ENCODE data around the gene FAM174C. TPM values are rescaled to one million over a fixed set of nuclear protein-coding genes. Genes with fewer than 3 reads are reported as not detected.

FAM174C gene
- total and polyA plus RNA-seq, 10 donors = 35.8 to 134 (median 46.6) TPM

GRCh38 chr19:1272423-1273262 lies 2.7 kb upstream of the FAM174C start:
- TF ChIP-seq POLR2AphosphoS5 (IDR thresholded peaks at IDR 0.05) = no peak
- no peak for TF ChIP-seq POLR2A (IDR thresholded peaks at IDR 0.05)
- TF ChIP-seq, protein P1, sequence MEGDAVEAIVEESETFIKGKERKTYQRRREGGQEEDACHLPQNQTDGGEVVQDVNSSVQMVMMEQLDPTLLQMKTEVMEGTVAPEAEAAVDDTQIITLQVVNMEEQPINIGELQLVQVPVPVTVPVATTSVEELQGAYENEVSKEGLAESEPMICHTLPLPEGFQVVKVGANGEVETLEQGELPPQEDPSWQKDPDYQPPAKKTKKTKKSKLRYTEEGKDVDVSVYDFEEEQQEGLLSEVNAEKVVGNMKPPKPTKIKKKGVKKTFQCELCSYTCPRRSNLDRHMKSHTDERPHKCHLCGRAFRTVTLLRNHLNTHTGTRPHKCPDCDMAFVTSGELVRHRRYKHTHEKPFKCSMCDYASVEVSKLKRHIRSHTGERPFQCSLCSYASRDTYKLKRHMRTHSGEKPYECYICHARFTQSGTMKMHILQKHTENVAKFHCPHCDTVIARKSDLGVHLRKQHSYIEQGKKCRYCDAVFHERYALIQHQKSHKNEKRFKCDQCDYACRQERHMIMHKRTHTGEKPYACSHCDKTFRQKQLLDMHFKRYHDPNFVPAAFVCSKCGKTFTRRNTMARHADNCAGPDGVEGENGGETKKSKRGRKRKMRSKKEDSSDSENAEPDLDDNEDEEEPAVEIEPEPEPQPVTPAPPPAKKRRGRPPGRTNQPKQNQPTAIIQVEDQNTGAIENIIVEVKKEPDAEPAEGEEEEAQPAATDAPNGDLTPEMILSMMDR (IDR thresholded peaks at IDR 0.05 in 8 of 11, conservative IDR thresholded peaks at IDR 0.05 in 3 of 11) = no peak
- H3K27me3 ChIP-seq (replicated peaks in 1 of 7) = no peaks in the 10 kb centered on the region
- H3K9me3 ChIP-seq = no peaks in the 10 kb centered on the region
- no peak for DNase-seq
- intact Hi-C loops (cut with DNase I; ENCODE audit: low total_unique reads) = loop anchor here (10.0 kb wide), 1 partner anchor 132 kb away; the partner anchor contains the start of genes DAZAP1 and GAMT
- 64 to 77% (median 71%) methylated on average over 33 of the region's 33 CpGs for WGBS, 5 donors
- H3K27ac ChIP-seq = peak overlapping the region; percentile 8 to 100 (median 100)
- H3K4me3 ChIP-seq = peak overlapping the region in 3 of 8 donors; percentile 64 to 91 (median 83)
- peaks cover 10 to 60% (median 49%) of the 10 kb centered on the region in 6 donors for H3K36me3 ChIP-seq
- peaks cover 73 to 91% (median 86%) of the 10 kb centered on the region in 6 donors for H3K4me1 ChIP-seq

DNA sequence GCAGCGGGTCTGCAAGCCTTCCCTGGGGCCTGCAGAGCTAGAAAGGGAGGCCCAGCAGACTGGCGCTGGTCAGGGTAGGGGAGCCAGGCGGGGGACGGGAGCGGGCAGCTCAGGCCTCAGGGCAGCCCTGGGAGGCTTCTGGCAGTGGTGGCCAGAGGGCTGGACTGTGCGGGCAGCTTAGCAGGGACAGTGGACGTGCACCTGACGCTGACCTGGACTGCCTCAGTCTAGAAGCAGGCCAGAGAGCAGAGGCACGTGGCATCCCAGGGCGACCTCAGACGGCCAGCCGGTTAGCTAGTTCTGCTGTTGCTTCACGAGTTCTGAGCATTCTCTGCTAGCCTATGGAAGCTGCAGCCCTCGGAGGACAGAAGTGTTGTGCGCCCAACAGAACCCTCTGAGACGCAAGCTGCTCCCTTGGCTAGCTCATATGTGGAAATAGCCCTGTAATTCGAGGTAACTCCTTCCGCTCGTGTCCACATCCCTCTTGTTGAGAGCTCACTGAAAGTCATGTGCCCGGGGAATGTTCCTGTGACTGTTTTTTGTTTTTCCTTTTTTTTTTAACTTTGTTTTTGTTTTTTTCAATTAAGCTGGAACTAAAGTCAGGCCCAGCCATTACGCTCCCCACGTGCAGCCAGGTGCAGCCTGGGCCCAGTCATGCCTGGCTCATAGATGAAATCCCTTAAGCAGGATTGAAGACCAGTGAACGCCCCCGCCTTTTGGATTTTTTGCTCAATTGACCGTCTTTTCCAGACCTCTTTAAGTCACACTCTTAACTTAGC lies 1.9 kb upstream of the FAM174C start:
- no peaks in the 10 kb centered on the region for H3K9me3 ChIP-seq
- TF ChIP-seq POLR2A (IDR thresholded peaks at IDR 0.05) (no peak), POLR2AphosphoS5 (IDR thresholded peaks at IDR 0.05) (peak; percentile 27 to 75 (median 60))
- TF ChIP-seq, protein P1 (IDR thresholded peaks at IDR 0.05 in 8 of 11, conservative IDR thresholded peaks at IDR 0.05 in 3 of 11) = no peak
- H3K36me3 ChIP-seq = peaks cover 10 to 68% (median 54%) of the 10 kb centered on the region in 6 donors
- H3K4me3 ChIP-seq = peak overlapping the region in 1 of 8 donors; percentile 83
- DNase-seq = peak; percentile 79
- peak overlapping the region; percentile 8 to 100 (median 100) for H3K27ac ChIP-seq
- intact Hi-C loops (cut with DNase I; ENCODE audit: low total_unique reads) = loop anchor here (10.0 kb wide), 1 partner anchor 131 kb away; the partner anchor contains the start of genes DAZAP1 and GAMT
- no peaks in the 10 kb centered on the region for H3K27me3 ChIP-seq (replicated peaks in 1 of 7)
- WGBS, 5 donors = 65 to 86% (median 75%) methylated on average over 15 to 25 of the region's 25 CpGs
- H3K4me1 ChIP-seq = peaks cover 65 to 91% (median 78%) of the 10 kb centered on the region in 6 donors

DNA sequence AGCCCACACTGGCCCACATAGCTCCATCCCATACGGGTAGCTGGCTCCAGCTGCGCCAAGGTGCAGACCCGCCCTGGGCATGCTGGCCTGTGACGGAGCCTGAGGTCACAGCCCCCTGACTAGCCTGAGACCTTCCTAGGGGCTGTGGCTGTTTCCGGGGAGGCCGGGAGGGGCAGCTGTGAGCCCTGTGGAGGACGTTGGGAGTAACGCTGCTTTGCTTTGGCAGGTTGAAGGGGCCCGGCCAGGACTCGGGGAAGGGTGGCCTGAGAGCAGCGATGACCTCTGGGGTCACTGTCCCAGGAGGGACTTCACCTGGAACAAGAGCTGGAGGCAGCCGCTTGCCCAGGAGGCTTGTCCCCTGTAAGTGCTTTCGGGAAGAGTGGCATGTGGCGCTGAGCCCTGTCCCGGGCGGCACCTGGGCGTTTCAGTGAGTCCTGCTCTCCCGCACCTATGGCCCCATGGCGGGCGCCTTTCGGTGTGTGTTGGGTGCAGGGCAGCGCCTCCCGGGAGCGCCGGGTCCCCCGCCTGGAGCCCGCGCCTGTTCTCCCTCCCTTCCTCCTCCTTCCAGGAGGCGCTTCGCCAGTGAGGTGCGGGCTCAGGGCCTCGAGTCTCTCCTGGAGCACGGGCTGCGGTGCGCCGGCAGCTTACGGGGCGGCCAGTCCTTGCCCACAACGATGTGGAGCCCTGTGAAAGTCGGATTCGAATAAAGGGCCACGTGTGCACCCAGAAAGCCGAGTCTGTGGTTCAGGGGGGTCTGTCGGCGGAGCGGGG lies 1.1 kb upstream of the FAM174C start:
- TF ChIP-seq POLR2AphosphoS5 (IDR thresholded peaks at IDR 0.05) = peak in 1 of 3 donors; percentile 0
- TF ChIP-seq POLR2A (IDR thresholded peaks at IDR 0.05) = no peak
- DNase-seq = peak; percentile 90
- H3K27me3 ChIP-seq (replicated peaks in 1 of 7) = no peaks in the 10 kb centered on the region
- intact Hi-C loops (cut with DNase I; ENCODE audit: low total_unique reads) = loop anchor here (10.0 kb wide), 1 partner anchor 131 kb away; the partner anchor contains the start of genes DAZAP1 and GAMT
- peak overlapping the region in 7 of 8 donors; percentile 56 to 83 (median 66) for H3K4me3 ChIP-seq
- peaks cover 10 to 76% (median 62%) of the 10 kb centered on the region in 6 donors for H3K36me3 ChIP-seq
- H3K27ac ChIP-seq = peak overlapping the region; percentile 92 to 100 (median 100)
- peaks cover 61 to 92% (median 74%) of the 10 kb centered on the region in 6 donors for H3K4me1 ChIP-seq
- WGBS, 5 donors = 84 to 89% (median 87%) methylated on average over 45 to 46 of the region's 46 CpGs
- H3K9me3 ChIP-seq = no peaks in the 10 kb centered on the region

DNA sequence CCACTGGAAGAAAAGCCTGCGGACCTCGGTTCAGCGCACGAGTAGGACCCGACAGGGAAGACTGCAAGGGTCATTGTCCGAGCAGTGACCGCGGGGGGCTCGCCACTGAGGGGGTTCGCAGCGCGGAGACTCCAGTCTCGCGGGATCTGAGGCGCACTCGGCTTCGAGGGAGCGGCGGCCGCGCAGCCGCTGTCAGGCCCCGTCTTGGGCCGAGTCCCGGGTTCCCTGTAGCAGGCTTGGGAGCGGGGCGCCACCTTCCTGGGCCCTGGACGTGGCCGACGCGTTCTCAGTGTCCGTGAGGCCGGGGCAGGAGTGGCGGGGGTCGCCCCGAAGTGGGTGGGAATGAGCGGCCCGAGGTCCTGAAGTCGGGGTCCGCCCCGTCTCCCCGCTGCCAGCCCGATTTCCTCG lies 474 bp upstream of the FAM174C start:
- Histone ChIP-seq H3K27ac (peak overlapping the region; percentile 92 to 100 (median 100)), H3K36me3 (peaks cover 10 to 82% (median 65%) of the 10 kb centered on the region in 6 donors)
- intact Hi-C loops (cut with DNase I; ENCODE audit: low total_unique reads) = loop anchor here (10.0 kb wide), 1 partner anchor 130 kb away; the partner anchor contains the start of genes DAZAP1 and GAMT

More for the DNA sequence above, 474 bp upstream of the FAM174C start:
- Histone ChIP-seq H3K4me3 (peak overlapping the region; percentile 42 to 83 (median 66)), H3K9me3 (no peaks in the 10 kb centered on the region), H3K4me1 (peaks cover 64 to 93% (median 77%) of the 10 kb centered on the region in 6 donors), H3K27me3 (replicated peaks in 1 of 7) (no peaks in the 10 kb centered on the region)
- WGBS, 5 donors = 43 to 70% (median 47%) methylated on average over 19 to 44 of the region's 44 CpGs
- DNase-seq = no peak
- TF ChIP-seq POLR2A (IDR thresholded peaks at IDR 0.05) (no peak), POLR2AphosphoS5 (IDR thresholded peaks at IDR 0.05) (peak in 1 of 3 donors; percentile 6)

Data from spleen (tissue), 11 donors.